Activated T-cell treated with anti-CD3 and anti-CD28 coated beads, Interleukin-2, amount 50 U/mL, for 1 hour (primary cell): ENCODE data around the gene SERPINA5.
"Not testable (repeated sequence)": the region's sequence is repeated elsewhere in the genome, so short reads cannot be mapped to it uniquely, and the experiment has no call there.

Experiments used
- DNase-seq: peaks from one replicate; pipeline ENCODE4 v3.0.0-alpha.2; 2020

Gene SERPINA5

DNA sequence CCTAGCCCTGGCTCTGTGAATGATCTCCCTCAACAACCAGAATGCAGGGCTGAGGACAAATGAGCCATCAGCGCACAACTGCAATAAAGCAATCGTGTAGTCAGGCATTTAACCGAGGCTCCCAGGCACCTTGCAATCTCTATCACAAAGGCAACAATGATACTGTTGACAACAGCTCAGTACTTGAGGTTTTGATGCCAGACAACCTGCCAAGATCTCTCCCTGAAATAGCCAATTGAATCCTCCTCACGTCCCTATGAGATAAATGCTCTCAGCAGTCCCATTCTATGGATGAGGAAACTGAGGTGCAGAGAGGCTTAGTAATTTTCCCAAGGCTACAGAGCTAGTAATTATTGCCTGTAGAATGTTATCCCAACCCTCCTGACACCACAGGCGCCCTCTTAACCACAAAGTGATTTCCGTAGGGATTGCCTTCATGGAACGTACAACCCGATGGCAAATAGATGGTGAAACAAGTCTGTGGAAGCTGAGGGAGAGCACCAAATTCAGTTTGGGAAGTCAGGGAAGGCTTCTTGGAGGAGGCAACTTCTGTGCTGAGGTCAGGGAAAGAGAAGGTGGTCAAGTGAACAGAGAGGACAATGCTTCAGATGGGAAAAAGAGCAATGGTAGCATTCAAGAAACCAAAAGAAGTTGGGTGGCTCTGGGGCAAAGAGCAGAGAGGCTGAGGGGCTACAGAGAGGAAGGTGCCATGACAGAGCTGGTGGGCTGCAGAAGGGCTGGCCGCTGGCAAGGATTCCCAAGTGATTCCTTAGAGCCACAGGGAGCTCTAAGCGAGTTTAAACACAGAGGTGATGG is 43.5 kb downstream of the SERPINA5 start:
- DNase-seq, result no peak

DNA sequence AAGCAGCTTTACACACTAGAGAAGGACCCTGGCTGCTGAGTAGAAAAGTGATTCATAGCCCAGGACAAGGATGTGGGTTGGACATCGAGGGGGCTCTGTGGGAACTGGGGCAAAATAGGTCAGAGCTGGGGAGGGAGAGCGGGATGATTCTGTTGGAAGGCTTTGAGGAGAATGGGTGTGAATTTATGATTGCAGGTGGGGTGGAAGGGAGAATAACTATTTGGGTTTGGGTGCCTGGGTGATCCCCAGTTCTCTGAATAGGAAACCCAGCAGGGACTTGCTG is 44.1 kb downstream of the SERPINA5 start:
- no peak for DNase-seq

DNA sequence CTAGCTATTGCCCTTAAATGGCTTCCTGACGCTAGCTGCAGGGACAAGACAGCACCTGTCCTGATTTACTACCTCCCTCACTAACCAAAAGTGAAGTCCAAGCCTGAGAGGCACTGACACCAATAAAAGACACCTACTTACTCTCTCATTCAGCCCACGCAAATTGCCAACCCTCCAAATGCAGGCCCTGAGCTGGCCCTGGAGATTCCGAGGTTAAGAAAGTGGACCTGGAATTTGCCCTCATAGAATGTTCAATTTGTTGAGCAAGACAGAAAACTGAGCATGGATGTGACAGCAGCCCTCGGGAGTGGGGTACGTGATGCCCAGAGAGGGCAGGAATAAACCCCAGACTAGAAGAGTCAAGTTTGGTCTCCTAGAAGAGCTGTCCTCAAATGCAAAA is 47.4 kb downstream of the SERPINA5 start:
- DNase-seq, result no peak

DNA sequence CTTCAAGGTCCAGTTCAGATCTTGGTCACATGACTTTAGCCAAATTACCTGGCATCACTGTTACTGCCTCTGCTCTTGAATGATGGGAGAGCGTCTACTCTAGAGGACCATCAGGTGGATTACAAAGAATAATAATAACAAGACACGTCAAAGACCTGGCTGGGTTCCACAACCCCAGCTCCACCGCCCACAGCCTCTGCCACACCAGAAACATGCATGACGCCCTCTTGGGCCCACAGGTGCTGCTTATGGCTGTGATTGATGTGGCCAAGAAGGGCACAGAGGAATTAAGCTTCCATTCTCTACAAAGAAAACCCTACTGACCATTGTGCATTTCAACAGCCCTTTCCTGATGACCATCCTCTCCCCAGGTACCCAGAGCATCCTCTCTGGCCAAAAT is 49.2 kb downstream of the SERPINA5 start:
- no peak for DNase-seq

DNA sequence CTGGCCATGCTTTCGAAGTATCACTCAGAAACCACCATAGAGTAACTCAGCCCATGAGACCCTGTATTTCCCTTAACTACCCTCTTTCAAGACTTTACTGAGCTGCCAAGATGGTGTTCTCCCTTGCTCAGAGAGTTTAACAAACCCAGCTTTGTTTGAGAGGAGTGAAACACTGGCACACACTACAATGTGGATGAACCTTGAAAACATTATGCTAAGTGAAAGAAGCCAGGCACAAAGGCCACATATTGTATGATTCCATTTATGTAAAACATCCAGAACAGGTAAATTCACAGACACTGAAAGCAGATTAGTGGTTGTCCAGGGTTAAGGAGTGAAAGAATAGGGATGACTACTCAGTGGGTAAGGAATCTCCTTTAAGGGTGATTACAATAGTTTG is 49.8 kb downstream of the SERPINA5 start:
- DNase-seq, result no peak

DNA sequence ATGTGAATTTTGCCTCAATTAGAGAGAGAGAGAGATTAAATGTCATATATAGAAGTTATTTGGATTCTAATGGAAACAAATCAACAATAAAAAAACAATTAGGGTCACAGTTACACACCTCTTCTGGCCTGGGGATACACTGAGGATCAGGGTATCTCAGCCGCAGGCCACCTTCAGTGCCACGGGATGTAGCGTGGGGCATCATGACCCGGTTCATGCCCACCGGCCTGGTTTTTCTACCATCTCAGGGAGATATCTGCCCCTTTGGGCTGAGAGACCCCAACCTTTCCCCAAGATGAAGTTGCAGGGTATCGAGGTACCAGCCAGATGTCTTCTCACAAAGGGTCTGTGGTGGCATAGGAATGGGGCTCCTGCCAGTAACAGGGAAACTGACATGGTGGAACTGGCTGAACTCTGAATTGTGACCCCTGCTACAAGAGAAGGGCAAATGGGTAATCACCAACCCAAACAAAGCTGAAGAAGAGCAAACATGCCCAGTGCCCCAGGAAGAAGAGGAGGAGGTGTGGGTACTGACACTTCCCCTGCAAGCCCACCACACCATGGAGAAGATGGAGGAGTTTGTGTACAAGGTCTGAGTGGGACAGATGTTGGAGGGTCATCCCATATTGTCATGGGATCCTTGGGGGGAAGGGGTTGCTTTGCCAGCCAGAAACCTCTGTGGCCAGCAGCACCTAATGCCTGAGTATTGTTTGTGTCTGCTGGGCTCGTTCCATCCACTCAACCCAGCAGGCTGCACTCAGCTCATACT is 50.5 kb downstream of the SERPINA5 start:
- no peak for DNase-seq

DNA sequence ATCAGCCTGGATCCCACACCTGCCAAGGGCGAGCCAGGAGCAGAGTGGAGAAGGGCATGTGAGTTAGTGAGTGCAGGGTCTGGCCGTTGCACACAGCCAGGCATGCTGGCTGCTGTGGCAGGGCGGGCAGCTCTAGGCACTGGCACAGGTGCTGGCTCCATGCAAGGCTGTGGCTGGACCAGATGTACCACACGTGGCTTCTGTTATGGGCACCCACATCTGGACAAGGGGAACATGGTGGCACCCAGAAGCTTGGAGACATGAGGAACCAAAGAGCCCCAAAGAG is 51.0 kb downstream of the SERPINA5 start:
- DNase-seq, result no peak

DNA sequence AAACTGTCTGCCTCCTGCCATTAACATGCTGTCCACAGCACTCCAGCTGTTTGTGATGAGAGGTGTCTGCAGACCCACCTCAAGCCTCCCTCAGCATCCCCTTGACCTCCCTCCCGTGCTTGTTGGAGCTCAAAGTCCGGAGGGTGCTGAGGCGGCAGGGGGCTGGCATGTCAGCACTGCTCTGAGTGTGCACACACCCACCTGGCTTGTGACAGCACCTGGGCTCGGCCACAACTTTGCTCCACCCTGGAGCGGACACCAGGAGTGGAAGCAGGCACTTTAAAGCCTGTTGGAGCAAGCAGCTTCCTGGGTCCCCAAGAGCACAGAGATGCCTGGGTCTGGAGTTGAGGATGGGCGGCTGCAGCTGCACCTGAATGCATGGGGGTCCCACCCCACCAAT is 51.9 kb downstream of the SERPINA5 start:
- no peak for DNase-seq

DNA sequence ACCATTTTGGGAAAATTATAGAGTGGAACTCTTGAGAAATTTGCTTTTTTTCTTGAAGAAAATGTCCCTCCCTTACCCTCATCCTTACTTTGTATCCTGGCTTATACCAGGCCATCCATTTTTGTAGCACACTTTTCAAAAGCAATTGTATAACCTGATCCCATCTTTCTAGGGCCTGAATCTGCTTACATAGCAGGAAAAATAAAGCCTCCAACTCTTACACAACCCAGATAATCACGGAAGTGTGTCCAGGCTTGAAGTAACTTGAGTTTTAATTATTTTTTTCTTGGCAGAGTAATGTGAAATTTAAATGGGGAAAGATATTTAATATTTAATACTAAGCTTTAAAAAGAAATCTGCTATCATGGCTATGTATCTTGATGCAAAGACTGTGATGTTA is 53.9 kb downstream of the SERPINA5 start:
- DNase-seq, result no peak

DNA sequence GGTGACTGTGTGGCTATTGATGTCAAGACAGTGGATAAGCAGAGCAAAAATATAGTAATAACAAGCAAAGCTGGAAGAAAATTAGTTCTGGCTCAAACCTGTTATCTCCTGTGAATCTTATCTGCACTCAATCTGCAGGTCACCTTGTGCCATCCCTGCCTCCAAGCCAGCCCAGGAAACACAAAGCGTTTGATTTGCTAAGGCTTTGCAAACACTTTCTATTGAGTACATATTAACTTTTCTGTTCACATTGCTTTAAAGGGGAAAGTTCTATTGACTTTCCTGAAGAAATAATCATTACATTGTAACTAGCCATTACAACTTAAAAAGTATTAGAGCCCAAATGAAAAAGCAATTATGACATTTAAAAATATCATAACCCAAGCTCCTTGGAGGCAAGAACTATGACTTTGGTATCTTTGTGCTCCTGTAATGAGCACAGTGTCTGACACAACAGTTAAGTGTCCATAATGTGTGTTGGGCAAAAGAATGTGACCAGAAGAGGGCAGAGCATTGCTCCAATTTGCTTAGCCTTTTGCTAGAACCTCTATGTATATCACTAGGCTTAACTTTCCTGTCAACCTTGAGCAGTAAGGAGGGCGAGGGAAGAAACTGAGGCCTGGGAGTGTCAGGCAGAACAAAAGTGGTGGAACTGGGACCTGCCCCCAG is 55.7 kb downstream of the SERPINA5 start:
- no peak for DNase-seq

DNA sequence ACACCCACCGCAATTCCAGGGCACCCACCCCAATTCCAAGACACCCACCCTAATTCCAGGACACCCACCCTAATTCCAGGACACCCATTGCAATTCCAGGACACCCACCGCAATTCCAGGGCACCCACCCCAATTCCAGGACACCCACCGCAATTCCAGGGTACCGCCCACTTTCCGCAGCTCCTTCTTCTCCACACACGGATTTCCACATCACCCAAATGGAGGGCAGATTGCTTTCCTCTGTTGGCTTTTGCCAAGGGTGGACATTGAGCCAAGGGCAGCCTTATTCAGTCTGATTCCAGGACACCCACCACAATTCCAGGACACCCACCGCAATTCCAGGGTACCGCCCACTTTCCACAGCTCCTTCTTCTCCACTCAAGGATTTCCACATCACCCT is 56.6 kb downstream of the SERPINA5 start:
- not testable (repeated sequence) for DNase-seq

DNA sequence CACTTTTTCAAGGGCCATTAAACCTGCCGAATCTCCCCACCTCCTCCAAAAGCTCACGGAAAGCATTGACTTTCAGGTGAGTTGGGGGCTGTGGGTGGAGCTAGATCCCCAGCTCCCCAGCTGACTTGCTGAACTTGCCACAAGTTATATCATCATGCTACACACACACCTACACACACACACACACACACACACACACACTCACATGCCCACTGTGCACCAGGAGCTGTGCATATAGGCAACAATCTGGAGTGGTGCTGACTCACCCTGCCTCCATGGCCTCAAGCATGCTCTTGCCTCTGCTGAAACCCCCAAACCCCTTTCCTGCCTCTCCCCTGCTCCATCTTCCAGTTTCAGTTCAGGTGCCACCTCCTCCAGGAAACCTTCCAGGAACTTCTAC is 57.1 kb downstream of the SERPINA5 start:
- DNase-seq, result no peak

DNA sequence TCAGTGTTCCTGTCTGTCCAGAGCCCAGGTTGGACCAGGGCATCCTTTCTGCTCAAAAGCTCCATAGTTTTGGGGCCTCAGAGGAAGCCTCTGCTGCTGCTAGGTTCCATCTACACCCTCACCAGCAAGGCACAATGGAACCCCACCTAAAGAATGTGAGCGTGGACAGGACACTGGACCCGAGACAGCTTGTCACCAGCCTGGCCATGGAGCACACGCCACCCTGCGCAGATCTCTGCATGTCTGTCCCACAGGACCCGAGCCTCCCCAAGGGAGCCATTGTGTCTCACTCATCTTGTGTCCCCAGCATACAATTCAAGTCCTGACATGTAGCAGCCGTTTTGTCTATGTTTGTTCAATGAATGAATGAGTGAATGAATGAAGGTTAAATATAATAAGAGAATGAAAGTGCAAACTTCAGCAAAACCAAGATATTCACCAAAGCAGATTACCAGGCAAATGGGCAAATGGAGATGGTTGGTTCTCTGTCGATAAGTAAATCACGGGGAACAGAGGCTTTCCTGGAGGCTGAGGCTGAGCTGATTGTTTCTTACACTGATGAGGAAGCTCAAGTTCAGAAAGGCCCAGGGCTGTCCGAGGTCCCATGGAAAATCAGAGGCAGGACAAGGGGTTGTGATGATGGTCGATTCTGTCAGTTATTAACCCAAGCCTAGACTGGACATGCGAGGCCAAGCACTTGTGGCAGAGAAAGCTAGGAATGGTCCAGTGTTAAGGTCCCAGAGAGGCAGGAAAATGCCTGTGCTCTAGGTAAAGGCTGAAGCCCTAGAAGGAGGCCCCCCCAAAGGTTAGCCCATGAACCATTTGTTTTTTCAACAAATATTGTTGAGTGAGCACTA is 58.0 kb downstream of the SERPINA5 start:
- no peak for DNase-seq

DNA sequence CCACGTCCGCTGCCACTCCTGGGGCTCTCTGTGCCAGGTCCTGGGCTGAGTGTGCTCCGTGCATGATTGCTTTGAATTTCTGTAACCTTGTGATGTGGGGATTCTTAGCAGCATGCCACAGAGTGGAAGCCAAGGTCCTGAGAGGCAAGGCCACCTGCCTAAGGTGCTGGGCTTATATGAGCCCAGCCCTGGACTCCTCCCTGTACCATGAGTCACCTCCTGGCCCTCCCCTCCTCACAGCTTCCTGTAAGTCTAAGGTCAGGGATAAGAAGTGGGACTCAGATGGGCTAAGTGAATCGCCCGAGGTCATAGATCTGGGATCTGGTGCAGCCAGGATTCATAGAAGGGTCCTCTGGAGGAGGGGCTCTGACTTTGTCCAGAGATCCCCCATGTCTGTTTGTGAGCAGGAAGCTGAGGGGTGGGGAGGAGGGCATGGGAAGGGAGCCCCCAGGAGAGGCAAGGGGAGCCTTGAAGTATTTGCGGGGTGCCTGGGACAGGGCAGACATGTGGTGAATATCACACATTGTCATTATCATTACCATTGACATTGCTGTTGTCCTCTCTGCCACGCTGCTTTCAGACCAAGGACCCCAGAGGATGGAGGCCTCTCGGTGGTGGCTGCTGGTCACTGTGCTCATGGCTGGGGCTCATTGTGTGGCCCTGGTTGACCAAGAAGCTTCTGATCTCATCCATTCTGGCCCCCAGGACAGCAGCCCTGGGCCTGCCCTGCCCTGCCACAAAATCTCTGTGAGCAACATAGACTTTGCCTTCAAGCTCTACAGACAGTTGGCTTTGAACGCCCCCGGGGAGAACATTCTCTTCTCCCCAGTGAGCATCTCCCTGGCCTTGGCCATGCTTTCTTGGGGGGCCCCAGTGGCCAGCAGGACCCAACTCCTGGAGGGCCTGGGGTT is 59.8 kb downstream of the SERPINA5 start:
- no peak for DNase-seq

DNA sequence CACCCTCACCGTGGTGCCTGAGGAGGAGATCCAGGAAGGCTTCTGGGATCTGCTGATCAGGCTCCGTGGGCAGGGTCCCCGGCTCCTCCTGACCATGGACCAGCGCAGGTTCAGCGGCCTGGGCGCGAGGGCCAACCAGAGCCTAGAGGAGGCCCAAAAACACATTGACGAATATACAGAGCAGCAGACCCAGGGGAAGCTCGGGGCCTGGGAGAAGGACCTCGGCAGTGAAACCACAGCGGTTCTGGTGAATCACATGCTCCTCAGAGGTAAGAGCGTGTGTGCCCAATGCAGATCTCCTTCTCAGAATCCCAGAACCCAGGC is 60.4 kb downstream of the SERPINA5 start:
- no peak for DNase-seq
